Activated CD8-positive, alpha-beta memory T cell treated with anti-CD3 and anti-CD28 coated beads, Interleukin-2, amount 50 U/mL, for 48 hours (primary cell): ENCODE data around the gene BBOX1.
"Not testable (repeated sequence)": the region's sequence is repeated elsewhere in the genome, so short reads cannot be mapped to it uniquely, and the experiment has no call there.

ENCODE experiments used
- DNase-seq: peaks from one replicate; pipeline ENCODE4 v3.0.0-alpha.2; 2020

Gene BBOX1

DNA sequence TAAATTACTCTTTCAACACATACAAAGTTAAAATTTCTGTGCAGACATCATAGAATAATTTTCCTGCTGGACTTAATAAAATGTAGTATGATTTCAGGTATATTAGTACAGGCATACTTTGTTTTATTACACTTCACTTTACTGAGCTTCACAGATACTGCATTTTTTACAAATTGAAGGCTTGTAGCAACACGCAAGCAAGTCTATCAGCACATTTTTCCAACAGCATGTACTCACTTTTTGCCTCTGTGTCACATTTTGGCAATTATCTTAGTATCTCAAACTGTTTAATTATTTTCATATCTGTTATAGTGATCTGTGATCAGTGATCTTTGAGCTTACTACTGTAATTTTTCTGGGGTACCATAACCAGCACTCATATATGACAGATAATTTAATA is 44.5 kb downstream of the BBOX1 start:
- no peak for DNase-seq

DNA sequence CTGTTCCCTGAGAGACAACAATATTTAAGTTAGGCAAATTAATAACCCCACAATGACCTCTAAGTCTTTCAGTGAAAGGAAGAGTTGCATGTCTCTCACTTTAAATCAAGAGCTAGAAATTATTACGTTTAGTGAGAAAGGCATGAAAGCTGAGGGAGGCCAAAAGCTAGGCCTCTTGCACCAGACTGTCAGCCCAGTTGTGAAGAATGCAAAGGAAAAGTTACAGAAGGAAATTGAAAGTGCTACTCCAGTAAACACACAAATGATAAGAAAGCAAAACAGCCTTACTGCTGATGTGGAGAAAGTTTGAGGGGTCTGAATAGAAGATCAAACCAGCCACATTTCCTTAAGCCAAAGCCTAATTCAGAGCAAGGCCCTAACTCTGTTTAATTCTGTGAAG is 45.0 kb downstream of the BBOX1 start:
- DNase-seq: no peak

DNA sequence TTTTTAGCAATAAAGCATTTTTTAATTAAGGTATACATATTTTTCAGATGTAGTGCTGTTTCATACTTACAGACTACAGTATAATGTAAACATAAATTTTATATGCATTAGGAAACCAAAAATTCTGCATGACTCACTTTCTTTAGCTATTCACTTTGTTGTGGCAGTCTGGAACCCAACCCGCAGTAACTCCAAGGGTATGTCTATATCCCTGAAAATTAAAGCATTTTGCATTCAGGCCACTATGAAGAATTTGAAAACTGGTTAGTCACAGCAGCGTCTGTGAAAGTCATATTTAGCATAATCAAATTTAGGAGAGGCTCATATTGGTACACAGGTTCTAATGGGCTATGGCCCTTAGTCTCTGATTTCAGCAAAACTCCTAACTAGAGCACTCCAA is 46.8 kb downstream of the BBOX1 start:
- no peak for DNase-seq

DNA sequence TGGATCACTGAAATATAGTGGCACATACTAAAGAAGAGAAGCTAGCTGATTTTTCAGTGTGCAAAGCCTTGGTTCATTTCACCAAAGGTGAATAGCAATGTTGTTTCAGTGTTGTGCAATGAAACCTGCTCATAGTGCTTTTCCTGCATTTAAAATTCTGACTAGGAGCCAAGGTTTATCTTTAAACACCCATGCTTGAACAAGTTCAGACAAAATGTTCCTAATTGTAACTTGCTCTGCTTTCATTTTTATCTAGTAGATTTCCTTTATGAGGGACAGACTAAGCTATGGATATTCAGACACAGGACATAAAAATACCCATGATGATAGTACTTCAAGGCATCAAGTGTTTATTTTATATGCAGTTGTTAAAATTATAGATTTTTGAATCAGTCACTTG is 47.7 kb downstream of the BBOX1 start:
- no peak for DNase-seq

DNA sequence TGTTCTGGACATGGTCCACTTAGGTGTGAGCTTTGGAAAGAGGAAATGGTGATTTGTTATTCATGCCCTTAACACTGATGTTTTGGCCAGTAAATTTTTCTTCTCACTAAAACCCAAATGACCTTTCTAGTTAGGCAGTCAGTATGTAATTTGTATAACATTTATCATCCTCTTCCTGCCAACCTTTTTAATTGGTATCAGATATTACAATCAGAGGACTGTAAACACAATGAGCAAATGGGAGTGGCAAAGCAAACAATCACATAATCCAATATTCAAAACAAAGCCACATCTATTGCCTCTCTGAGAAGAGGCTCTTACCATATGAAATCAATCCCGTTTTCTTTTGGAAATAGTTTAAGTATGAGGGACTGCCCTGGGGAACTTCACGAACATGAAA is 49.1 kb downstream of the BBOX1 start:
- no peak for DNase-seq

DNA sequence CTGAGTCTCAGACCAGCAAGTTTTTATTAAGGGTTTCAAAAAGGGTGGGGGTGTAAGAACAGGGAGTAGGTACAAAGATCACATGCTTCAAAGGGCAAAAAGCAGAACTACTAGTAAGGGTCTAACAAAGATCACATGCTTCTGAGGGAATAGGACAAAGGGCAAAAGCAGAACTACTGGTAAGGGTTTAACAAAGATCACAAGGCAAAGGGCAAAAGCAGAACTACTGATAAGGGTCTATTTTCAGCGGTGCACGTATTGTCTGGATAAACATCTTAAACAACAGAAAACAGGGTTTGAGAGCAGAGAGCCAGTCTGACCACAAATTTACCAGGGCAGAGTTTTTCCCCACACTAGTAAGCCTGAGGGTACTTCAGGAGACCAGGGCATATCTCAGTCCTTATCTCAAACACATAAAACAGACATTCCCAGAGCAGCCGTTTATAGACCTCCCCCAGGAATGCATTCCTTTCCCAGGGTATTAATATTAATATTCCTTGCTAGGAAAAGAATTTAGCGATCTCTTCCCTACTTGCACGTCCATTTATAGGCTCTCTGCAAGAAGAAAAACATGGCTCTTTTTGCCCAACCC is 49.8 kb downstream of the BBOX1 start:
- not testable (repeated sequence) for DNase-seq

DNA sequence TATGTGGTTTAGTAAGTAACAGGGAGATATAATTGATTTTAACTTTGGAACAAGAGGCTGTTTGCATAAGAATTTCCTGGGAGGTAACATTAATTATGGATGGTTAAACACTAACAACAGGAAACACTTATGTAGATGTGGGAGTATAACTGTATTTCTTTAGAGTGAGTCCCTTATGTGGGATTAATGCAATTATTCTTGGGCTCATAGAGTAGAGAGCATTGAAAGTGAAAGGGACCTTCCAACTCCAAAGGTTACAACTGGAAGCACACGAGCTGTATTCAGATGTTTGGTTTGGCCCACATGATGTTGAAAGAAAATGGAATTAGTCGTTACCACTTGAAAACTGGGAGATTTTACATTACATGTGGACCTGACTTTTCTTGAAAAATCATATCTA is 53.5 kb downstream of the BBOX1 start:
- DNase-seq: no peak

DNA sequence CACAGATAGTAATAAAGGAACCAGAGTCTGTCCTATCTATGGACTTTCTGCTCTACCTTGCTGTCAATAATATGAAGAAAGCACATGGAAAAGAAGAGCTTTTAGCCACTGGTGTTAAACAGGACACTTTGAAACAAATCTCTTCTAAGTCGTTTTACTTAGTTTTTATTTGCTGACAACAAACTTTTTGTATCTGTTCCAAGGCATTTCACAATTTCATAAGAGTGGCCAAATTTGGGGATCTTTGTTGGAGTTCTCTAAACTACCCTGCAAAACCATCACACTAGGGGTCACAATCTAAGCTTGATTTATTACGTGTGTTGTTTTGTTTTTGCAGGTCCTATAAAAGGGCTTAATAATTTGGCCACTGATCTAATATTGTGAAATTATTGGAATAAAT is 54.4 kb downstream of the BBOX1 start:
- DNase-seq: no peak

DNA sequence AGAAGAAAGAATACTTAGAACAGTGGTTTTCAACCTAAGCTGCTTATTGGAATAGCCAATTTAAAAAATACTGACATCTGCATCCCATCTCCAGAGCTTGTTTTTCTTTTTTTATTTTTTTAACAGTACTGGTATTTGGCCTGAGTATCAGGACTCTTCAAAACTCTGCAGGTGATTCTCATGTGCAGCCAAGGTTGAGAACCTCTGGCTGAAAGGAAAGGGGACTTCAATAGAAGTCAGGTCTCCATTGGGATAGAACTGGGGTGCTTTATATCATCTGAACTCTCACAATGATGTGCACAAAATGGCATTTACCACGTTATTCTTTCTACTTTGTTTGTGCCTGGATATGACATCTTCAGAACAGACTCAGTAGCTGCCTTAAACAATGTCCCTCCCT is 55.3 kb downstream of the BBOX1 start:
- DNase-seq: no peak

DNA sequence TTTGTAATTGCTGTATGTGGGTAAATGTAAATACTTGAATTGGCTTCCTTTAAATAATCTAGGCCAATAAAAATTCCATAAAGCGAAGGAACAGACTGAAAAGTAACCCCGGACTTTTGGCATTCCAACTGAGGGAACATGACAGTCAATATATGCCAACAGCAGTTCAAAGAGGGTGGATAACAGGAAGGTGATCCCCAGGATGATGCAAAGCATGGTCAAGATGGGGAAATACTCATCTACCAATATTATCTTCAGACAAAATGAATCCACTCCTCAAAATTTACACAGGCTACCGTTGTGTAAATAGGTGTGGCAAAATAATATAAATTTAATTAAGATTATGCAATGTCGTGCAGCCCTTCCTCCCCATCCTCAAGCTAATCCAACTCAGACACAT is 56.9 kb downstream of the BBOX1 start:
- DNase-seq: no peak

DNA sequence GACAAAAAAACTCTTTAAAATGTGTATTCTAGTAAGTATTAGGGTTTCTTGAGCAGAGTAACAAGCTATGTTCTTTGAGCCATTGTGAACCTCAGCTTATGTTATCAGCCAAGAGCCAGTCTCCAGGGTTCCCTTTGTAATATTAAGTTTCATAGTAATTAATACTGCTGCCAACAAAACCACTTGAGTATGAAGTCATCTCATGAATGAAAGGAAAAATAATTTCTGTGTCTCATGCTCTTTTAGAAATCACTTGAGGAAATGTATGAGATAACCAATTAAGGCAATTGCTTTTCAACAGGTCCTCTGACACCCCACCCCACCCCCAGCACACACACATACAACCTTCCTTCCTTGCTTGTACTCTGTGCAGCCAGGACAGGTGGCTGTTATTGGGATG is 59.9 kb downstream of the BBOX1 start:
- DNase-seq: no peak

DNA sequence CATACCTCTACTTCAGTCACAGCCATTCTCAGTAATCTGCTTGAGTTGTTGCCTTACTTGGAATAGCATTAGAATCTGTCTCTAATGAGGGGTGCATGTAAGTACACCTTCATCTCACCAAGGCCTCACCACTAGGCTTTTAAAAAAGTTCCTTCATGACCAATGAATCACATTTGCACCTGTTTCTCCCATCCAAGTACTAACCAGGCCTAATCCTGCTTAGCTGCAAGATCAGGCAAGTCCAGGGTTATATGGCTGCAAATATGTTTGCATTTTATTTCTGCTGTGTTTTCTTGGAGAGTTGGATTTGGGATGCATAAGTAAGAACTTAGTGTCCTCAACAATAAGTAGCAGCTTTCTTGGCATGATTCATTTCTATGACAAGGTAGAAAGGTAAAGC is 66.9 kb downstream of the BBOX1 start:
- DNase-seq: no peak

DNA sequence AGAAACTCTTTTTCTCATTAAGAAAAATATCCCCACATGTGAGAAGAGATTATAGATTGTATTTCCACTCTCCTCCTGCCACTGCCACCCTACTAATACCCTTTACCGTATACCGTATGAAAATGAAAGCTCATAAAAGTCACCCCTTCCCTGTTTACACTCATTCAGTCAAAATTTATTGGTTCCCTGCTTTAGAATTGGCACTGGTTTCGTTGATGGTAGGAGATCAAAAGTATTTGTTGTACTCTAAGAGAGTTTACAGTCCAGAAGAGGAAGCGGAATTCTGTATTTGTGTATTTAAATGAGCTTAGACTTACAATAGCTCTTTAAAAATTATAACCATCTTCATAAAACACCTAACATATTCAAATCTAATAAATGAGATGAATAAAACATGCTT is 68.2 kb downstream of the BBOX1 start:
- no peak for DNase-seq

DNA sequence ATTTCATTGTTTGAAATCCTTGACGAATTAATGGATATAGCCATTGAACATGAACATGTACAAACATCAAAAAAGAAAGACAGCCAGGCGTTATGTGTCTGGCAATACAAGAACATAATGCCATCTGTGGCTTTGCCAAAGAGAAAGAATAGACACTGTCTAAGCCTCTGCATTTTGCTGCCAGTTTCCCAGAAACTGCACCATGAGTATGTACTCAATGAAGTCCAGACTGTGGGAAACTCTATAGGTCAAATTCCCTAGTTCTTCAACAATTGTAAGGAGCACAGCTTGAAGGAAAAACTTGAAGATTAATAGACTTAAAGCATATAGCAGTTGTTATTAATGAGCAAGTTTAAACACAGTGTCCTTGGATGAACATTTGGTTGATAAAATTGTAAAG is 71.3 kb downstream of the BBOX1 start:
- no peak for DNase-seq

DNA sequence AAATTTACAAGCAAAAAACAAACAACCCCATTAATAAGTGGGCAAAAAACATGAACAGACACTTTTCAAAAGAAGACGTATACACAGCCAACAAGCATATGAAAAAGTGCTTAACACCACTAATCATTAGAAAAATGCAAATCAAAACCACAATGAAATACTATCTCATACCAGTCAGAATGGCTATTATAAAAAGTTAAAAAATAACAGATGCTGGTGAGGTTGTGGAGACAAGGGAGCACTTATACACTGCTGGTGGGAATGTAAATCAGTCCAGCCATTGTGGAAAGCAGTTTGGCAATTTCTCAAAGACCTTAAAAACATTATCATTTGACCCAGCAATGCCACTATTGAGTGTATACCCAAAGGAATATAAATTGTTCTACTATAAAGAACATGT is 72.3 kb downstream of the BBOX1 start:
- DNase-seq: no peak

DNA sequence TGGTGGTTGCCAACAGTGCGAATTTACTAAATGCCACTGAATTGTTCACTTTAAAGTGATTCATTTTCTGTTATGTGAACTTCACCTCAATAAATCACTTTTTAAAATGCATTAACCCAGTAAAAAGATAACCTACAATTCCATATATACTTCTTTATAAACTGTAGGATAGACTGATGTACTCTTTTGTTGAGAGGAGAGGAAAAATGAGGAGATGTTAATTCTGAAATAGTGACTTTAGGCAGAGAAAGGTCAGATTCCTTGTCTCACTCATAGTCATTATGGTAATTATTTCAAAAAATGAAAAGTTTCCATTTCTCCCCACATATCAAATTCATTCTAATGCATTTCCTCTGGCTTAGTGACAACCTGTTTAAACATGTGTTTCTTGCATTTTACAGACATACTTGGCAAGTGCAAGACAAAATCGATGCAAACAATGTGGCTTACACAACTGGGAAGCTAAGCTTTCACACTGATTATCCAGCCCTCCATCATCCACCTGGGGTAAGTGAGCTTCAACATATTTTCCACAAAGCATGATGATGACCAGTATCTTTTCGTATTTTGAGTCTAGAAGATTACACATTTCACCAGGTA is 74.5 kb downstream of the BBOX1 start:
- DNase-seq: no peak

DNA sequence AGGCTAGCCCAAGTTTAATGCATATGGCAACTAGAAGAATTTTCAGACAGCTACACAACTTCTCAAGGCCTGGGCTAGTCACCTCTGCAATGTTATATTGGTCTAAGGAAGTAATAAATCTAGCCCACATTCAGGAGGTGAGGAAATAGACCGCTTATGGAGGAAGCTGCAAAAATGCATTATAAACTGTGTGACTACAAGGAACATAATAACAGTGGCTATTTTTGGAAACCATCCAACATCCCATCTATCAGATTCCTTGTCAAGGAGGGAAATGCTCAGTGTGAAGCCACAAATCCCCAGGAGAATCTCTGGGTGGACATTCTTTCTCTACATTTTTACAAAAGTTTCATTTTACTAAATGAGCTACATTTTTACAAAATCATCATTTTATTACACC is 76.1 kb downstream of the BBOX1 start:
- no peak for DNase-seq

DNA sequence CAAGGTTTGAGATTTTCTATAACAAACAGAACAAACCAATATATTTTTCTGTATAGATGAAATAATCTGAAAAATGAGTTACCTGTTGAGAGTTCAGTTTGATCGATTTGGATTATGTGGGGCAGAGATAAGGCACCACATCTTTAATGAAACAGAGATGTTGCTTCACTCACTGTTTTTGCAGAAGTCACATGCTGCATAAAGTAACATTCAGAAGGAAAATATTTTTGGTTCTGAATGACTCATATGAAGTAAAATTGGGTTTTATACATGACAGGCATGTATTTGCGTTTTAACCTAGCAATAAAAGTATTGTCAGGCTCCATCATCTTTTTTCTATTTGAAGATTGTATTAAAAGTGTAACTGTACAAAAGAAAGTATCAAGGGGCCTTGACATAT is 77.8 kb downstream of the BBOX1 start:
- no peak for DNase-seq

DNA sequence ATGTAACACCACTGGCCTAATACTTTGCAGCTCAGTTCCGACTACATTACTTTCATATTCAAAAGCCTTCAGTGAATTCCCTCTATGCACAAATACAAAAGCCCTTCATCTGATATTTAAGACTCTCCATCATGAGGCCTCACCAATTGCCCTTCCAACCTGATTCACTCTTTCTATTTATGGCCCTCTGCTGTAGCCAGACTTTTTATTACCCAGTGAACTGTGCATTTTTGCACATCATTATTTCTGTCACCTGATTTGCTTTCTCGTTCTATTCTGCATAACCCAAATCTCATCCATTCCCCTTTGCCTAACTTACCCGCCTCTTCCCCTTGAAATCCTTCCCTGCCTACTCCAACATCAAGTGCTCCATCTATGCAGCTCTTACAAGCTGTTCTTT is 78.3 kb downstream of the BBOX1 start:
- DNase-seq: no peak

DNA sequence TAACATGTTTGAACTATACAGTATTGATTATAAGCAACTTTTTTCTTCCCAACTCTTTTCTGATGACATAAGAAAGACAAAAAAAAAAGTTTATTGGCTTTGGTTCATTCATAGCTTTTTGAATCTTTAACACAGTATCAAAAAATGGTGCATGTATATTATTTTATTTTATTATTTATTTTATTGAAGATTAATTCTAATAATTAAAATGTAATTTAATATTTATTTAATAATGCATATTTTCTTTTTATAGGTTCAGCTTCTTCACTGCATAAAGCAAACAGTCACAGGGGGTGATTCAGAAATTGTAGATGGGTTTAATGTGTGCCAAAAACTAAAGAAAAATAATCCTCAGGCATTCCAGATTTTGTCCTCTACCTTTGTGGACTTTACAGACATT is 78.8 kb downstream of the BBOX1 start:
- DNase-seq: no peak

DNA sequence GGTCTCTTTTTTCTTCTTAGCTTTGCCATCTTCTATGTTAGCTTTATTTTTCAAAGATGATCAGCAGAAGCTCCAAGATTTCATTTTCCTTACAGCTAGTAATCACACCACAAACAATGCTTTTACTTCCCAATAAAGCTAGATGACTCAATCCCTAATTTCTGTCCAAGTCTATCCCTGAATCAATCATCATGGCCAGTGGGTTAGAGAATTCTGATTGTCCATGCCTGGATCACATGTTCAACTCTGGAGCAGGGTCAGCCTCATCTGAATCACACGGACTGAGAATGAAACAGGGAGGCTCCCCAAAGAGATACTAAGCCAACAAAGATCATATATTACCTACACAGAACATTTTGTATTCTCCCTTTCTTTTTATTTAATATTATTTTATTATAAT is 79.6 kb downstream of the BBOX1 start:
- DNase-seq: no peak

DNA sequence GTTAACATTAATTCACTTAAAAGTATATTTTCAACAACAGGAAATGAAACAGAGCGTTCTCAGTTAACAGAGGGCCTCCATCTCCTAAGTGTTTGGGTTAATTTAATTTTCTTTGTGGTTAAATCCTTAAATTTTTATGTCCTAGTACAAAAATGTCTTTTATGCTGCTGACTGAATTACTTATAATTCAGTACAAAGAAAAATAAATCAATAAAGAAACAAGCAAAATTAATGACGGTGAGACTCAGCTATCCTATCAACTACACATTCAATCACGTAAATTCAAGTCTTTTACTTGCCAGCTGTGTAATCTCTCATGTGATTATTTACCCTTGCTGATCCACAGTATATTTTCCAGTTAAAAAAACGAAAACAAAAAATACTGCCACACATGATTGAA is 81.4 kb downstream of the BBOX1 start:
- DNase-seq: no peak

DNA sequence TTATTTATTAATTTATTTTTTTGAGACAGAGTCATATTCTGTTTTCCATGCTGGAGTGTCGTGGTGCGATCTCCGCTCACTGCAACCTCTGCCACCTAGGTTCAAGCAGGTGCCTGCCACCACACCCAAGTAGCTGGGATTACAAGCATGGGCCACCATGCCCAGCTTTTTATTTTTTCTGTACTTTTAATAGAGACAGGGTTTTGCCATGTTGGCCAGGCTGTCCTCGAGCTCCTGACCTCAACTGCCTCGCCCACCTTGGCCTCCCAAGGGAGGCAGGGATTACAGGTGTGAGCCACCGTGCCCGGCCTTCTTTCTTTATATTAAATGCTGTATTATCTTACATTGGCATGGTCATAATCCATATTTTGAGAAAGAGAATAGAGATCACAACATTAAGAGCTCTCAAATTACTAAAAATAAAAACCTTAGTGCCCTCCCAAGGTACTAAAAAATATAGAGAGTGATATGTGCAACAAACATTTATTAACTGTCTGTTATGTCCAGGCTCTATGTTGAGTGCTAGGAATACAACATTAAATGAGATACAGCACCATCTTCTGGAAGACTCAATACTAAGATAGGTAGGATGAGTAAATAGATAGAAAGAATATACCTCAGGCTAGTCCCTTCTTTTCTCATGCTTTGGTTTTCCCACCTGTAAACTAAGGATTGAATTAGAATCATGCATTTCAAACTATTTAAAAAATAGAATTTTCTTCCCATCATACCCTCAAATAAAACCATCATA is 84.1 kb downstream of the BBOX1 start:
- DNase-seq: no peak

DNA sequence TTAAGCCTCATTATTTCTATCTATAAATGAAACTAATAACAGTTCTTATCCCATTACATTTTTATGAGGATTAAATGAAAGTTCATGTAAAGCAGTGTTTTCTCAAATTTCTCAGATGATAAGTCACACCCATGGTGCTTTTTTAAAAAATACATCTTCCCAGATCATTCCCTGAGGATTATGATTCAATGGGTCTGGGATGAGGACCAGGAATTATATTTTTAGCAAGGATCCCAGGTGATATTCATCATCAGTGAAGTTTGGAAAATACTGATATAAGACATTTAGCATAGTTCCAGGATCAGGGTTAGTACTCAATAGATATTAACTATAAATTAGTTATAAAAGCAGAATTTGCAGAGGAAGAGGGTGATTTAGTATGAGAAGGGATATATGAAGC is 89.1 kb downstream of the BBOX1 start:
- no peak for DNase-seq

DNA sequence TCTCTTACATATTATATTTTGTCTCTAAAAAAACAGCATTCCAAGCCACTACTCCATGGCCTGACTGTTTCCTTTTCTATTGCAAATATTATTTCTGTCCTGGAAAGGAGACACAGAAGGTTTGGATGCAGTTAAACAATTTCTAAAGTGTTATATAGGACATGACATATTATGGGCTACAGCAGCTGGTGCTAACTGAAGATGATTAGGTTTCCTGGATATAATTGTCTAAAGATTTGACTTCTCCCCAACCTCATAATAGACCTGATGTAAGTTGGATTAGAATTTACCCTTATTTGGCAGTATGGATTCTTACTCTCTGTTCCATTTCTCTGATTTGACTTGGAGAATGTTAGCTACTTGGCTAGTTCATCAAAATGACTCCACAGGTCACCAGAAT is 90.2 kb downstream of the BBOX1 start:
- DNase-seq: no peak
